Peyer's patch (tissue), 4 donors: ENCODE measurements around the gene FNIP2. TPM values are rescaled to one million over a fixed set of nuclear protein-coding genes. Genes with fewer than 3 reads are reported as not detected.

ENCODE experiments used
- DNase-seq, 3 donors: peaks; one replicate each; pipeline ENCODE4 v3.0.0-alpha.2; 2017 to 2019
- H3K27ac ChIP-seq, 4 donors: fragments of 200-600 bp; sonication (generic); one replicate each; pipeline ENCODE4 v1.5.1; 2016 to 2019
- H3K27me3 ChIP-seq, 2 donors: fragments of 200-600 bp; sonication (generic); one replicate each; pipeline ENCODE4 v1.5.1; 2019
- H3K36me3 ChIP-seq, 3 donors: fragments of 200-600 bp; sonication (generic); one replicate each; pipeline ENCODE4 v1.5.1; 2016 to 2019
- H3K4me1 ChIP-seq, 4 donors: fragments of 200-600 bp; sonication (generic); one replicate each; pipeline ENCODE4 v1.5.1; 2016 to 2019
- H3K4me3 ChIP-seq, 4 donors: fragments of 200-600 bp; sonication (generic); 1 replicate in 3 of 4; 2 replicates in 1 of 4; pipeline ENCODE4 v1.5.1; 2016 to 2019; ENCODE audit warnings: mild to moderate bottlenecking in 1 of 4
- H3K9me3 ChIP-seq, 4 donors: fragments of 200-600 bp; sonication (generic); one replicate each; pipeline ENCODE4 v1.5.1; 2016 to 2019; ENCODE audit warnings: mild to moderate bottlenecking in 1 of 4
- CTCF ChIP-seq, 6 experiments: fragments of 450-650 bp in 4 of 6; fragments of 200-600 bp in 2 of 6; sonication (generic) in 1 of 6; IDR thresholded peaks; one replicate each; pipeline ENCODE4 v1.5.1; 2017 to 2019; ENCODE audit warnings: antibody characterized with exemption in 6 of 6, mild to moderate bottlenecking in 3 of 6, moderate library complexity in 1 of 6
- POLR2A ChIP-seq, 2 donors: fragments of 450-650 bp; IDR thresholded peaks; one replicate each; pipeline ENCODE4 v1.5.1; 2017; ENCODE audit warnings: antibody characterized with exemption in 2 of 2, mild to moderate bottlenecking in 2 of 2, moderate library complexity in 2 of 2
- total RNA-seq, 4 donors: library from RNA; depleted of rRNA; stranded (reverse); fragments of >200 nt; gene quantifications; one replicate each; pipeline ENCODE4 v1.1.0, GENCODE V29; 2016

FNIP2 gene
- total RNA-seq, 4 donors from 2014 or later, result 31.9 to 40.8 (median 38.6) TPM

- no peak overlapping the region for H3K4me3 ChIP-seq
- TF ChIP-seq POLR2A (IDR thresholded peaks at IDR 0.05), result no peak
- TF ChIP-seq CTCF (IDR thresholded peaks at IDR 0.05), result no peak
- H3K27ac ChIP-seq, result no peak overlapping the region
- no peaks in the 10 kb centered on the region for H3K27me3 ChIP-seq
- no peaks in the 10 kb centered on the region for H3K9me3 ChIP-seq
- no peak for DNase-seq
- H3K4me1 ChIP-seq, result peaks cover 0 to 8% (median 2%) of the 10 kb centered on the region in 4 donors
- H3K36me3 ChIP-seq, result no peaks in the 10 kb centered on the region
These were observed 42.2 kb upstream of the FNIP2 start for GRCh38 chr4:158726633-158727032.

GRCh38 chr4:158728236-158728635, 40.6 kb upstream of the FNIP2 start:
- no peaks in the 10 kb centered on the region for H3K27me3 ChIP-seq
- no peak overlapping the region for H3K27ac ChIP-seq
- no peaks in the 10 kb centered on the region for H3K9me3 ChIP-seq
- TF ChIP-seq CTCF (IDR thresholded peaks at IDR 0.05) (no peak), POLR2A (IDR thresholded peaks at IDR 0.05) (no peak)
- no peak overlapping the region for H3K4me3 ChIP-seq
- H3K4me1 ChIP-seq, result no peaks in the 10 kb centered on the region
- DNase-seq, result no peak
- no peaks in the 10 kb centered on the region for H3K36me3 ChIP-seq

- peak; percentile 25 to 82 (median 53) for DNase-seq
- no peaks in the 10 kb centered on the region for H3K4me1 ChIP-seq
- no peaks in the 10 kb centered on the region for H3K9me3 ChIP-seq
- H3K4me3 ChIP-seq, result no peak overlapping the region
- peak in 5 of 6 experiments; percentile 32 to 95 (median 93) for TF ChIP-seq CTCF (IDR thresholded peaks at IDR 0.05)
- TF ChIP-seq POLR2A (IDR thresholded peaks at IDR 0.05), result no peak
- H3K36me3 ChIP-seq, result no peaks in the 10 kb centered on the region
- no peak overlapping the region for H3K27ac ChIP-seq
- H3K27me3 ChIP-seq, result no peaks in the 10 kb centered on the region
These were observed 38.9 kb upstream of the FNIP2 start for GRCh38 chr4:158729716-158730559.

- H3K36me3 ChIP-seq, result no peaks in the 10 kb centered on the region
- H3K9me3 ChIP-seq, result no peaks in the 10 kb centered on the region
- H3K27ac ChIP-seq, result no peak overlapping the region
- DNase-seq, result no peak
- no peak overlapping the region for H3K4me3 ChIP-seq
- H3K4me1 ChIP-seq, result no peaks in the 10 kb centered on the region
- TF ChIP-seq CTCF (IDR thresholded peaks at IDR 0.05), result no peak
- no peak for TF ChIP-seq POLR2A (IDR thresholded peaks at IDR 0.05)
- H3K27me3 ChIP-seq, result no peaks in the 10 kb centered on the region
These were observed 30.0 kb upstream of the FNIP2 start for GRCh38 chr4:158738866-158739265.

- Histone ChIP-seq H3K4me3 (no peak overlapping the region), H3K27ac (no peak overlapping the region), H3K4me1 (no peaks in the 10 kb centered on the region), H3K27me3 (no peaks in the 10 kb centered on the region), H3K36me3 (no peaks in the 10 kb centered on the region), H3K9me3 (no peaks in the 10 kb centered on the region)
- DNase-seq, result no peak
- TF ChIP-seq CTCF (IDR thresholded peaks at IDR 0.05) (no peak), POLR2A (IDR thresholded peaks at IDR 0.05) (no peak)
These were observed 29.2 kb upstream of the FNIP2 start for GRCh38 chr4:158739600-158739999.
